Peyer's patch (tissue), 4 donors: ENCODE data around the gene RNASE1. TPM values are rescaled to one million over a fixed set of nuclear protein-coding genes. Genes with fewer than 3 reads are reported as not detected.
"Not testable (repeated sequence)": the region's sequence is repeated elsewhere in the genome, so short reads cannot be mapped to it uniquely, and the experiment has no call there.

Experiments
- DNase-seq, 3 donors: peaks; one replicate each; pipeline ENCODE4 v3.0.0-alpha.2; 2017 to 2019
- H3K27ac ChIP-seq, 4 donors: fragments of 200-600 bp; sonication (generic); one replicate each; pipeline ENCODE4 v1.5.1; 2016 to 2019
- H3K27me3 ChIP-seq, 2 donors: fragments of 200-600 bp; sonication (generic); one replicate each; pipeline ENCODE4 v1.5.1; 2019
- H3K36me3 ChIP-seq, 3 donors: fragments of 200-600 bp; sonication (generic); one replicate each; pipeline ENCODE4 v1.5.1; 2016 to 2019
- H3K4me1 ChIP-seq, 4 donors: fragments of 200-600 bp; sonication (generic); one replicate each; pipeline ENCODE4 v1.5.1; 2016 to 2019
- H3K4me3 ChIP-seq, 4 donors: fragments of 200-600 bp; sonication (generic); 1 replicate in 3 of 4; 2 replicates in 1 of 4; pipeline ENCODE4 v1.5.1; 2016 to 2019; ENCODE audit warnings: mild to moderate bottlenecking in 1 of 4
- H3K9me3 ChIP-seq, 4 donors: fragments of 200-600 bp; sonication (generic); one replicate each; pipeline ENCODE4 v1.5.1; 2016 to 2019; ENCODE audit warnings: mild to moderate bottlenecking in 1 of 4
- POLR2A ChIP-seq, 2 donors: fragments of 450-650 bp; IDR thresholded peaks; one replicate each; pipeline ENCODE4 v1.5.1; 2017; ENCODE audit warnings: antibody characterized with exemption in 2 of 2, mild to moderate bottlenecking in 2 of 2, moderate library complexity in 2 of 2
- total RNA-seq, 4 donors: library from RNA; depleted of rRNA; stranded (reverse); fragments of >200 nt; gene quantifications; one replicate each; pipeline ENCODE4 v1.1.0, GENCODE V29; 2016
- TF ChIP-seq, protein P1 (sequence below), 6 experiments: fragments of 450-650 bp in 4 of 6; fragments of 200-600 bp in 2 of 6; sonication (generic) in 1 of 6; IDR thresholded peaks; one replicate each; pipeline ENCODE4 v1.5.1; 2017 to 2019; ENCODE audit warnings: antibody characterized with exemption in 6 of 6, mild to moderate bottlenecking in 3 of 6, moderate library complexity in 1 of 6

Gene RNASE1
- total RNA-seq, 4 donors from 2014 or later, result 35.5 to 131 (median 90.6) TPM

DNA sequence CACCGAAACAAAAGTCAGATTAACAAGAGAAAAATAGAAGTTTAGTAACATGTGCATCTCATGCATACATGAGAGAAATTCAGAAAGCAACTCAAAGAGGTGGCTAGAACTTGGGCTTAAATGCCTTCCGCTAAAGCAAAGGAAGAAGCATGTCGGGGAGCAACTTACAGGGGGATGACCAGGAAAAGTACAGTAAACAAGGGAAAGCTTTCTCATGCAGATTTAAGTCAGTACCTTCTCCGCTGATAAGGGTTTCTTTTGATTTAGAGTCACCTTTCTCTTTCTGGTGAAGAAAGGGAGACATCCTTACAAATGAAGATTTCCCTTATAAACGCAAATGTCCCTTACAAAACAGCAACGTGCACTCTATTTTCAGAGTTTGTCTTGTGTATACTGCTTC is 27.6 kb downstream of the RNASE1 start:
- Histone ChIP-seq H3K4me3 (no peak overlapping the region), H3K36me3 (no peaks in the 10 kb centered on the region), H3K27ac (no peak overlapping the region), H3K27me3 (no peaks in the 10 kb centered on the region), H3K9me3 (no peaks in the 10 kb centered on the region), H3K4me1 (no peaks in the 10 kb centered on the region)
- TF ChIP-seq, protein P1, sequence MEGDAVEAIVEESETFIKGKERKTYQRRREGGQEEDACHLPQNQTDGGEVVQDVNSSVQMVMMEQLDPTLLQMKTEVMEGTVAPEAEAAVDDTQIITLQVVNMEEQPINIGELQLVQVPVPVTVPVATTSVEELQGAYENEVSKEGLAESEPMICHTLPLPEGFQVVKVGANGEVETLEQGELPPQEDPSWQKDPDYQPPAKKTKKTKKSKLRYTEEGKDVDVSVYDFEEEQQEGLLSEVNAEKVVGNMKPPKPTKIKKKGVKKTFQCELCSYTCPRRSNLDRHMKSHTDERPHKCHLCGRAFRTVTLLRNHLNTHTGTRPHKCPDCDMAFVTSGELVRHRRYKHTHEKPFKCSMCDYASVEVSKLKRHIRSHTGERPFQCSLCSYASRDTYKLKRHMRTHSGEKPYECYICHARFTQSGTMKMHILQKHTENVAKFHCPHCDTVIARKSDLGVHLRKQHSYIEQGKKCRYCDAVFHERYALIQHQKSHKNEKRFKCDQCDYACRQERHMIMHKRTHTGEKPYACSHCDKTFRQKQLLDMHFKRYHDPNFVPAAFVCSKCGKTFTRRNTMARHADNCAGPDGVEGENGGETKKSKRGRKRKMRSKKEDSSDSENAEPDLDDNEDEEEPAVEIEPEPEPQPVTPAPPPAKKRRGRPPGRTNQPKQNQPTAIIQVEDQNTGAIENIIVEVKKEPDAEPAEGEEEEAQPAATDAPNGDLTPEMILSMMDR (IDR thresholded peaks at IDR 0.05), result no peak
- TF ChIP-seq POLR2A (IDR thresholded peaks at IDR 0.05), result no peak
- no peak for DNase-seq

DNA sequence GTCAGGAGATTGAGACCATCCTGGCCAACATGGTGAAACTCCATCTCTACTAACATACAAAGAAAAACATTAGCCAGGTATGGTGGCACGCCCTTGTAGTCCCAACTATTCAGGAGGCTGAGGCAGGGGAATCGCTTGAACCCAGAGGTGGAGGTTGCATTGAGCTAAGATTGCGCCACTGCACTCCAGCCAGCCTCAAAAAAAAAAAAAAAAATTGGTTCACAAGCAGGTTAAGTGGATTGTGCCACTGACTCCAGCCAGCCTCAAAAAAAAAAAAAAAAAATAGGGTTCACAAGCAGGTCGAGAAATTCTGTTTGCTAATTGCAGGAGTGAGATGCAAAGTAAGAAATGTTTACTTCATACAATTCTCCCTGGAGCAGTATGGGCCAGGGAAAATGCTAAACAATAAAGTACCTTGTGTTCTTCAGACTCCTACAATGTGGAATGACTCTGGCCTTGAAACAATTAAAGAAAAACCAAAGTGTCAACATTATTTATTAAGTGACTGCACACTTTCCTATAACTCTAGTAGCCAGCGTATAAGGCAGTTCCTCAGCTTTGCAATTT is 28.3 kb downstream of the RNASE1 start:
- Histone ChIP-seq H3K27me3 (no peaks in the 10 kb centered on the region), H3K36me3 (no peaks in the 10 kb centered on the region), H3K9me3 (no peaks in the 10 kb centered on the region), H3K4me1 (no peaks in the 10 kb centered on the region), H3K4me3 (no peak overlapping the region), H3K27ac (no peak overlapping the region)
- TF ChIP-seq POLR2A (IDR thresholded peaks at IDR 0.05), result no peak
- TF ChIP-seq, protein P1 (IDR thresholded peaks at IDR 0.05), result no peak
- DNase-seq, result no peak

DNA sequence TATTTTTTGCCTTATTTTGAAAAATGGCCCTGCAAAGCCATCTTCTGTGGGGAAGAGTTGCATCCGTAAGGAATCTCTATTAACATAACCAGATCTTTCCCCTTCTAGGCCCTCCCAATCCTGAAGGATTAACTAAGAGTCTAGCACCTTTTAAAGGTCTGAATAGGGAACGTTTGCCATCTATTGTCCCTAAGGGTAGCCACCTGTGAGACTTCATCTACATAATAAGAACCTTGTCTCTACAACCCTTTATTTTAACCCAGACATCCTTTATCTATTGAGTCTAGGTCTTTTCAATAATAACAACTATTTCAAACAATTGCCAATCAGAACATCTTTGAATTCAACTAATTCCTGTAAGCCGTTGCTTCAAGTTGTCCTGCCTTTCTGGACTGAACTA is 30.0 kb downstream of the RNASE1 start:
- Histone ChIP-seq H3K27me3 (no peaks in the 10 kb centered on the region), H3K9me3 (no peaks in the 10 kb centered on the region), H3K27ac (no peak overlapping the region), H3K36me3 (no peaks in the 10 kb centered on the region), H3K4me3 (no peak overlapping the region), H3K4me1 (no peaks in the 10 kb centered on the region)
- DNase-seq, result no peak
- TF ChIP-seq POLR2A (IDR thresholded peaks at IDR 0.05), result no peak
- TF ChIP-seq, protein P1 (IDR thresholded peaks at IDR 0.05), result no peak

DNA sequence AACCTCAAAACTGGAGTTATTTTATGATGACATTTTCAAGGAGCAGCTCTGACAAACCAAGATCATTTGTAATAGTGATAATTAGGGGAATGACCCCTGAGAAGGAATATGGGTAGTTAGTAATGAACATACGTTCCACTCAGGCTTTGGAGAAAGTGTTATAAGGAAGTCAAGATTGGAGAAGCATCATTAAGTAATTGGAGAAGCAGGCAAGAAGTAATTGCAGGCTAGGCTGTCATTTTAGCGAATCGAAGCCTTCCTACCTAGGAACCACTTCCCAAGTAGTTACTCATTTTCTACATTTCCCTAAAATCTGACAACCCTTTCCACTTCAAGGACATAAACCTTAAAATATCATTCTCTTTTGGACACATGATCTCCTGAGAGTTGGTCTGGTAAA is 33.2 kb downstream of the RNASE1 start:
- no peak for DNase-seq
- Histone ChIP-seq H3K4me3 (no peak overlapping the region), H3K4me1 (no peaks in the 10 kb centered on the region), H3K27ac (no peak overlapping the region), H3K9me3 (no peaks in the 10 kb centered on the region), H3K36me3 (no peaks in the 10 kb centered on the region), H3K27me3 (no peaks in the 10 kb centered on the region)
- TF ChIP-seq, protein P1 (IDR thresholded peaks at IDR 0.05), result no peak
- no peak for TF ChIP-seq POLR2A (IDR thresholded peaks at IDR 0.05)

DNA sequence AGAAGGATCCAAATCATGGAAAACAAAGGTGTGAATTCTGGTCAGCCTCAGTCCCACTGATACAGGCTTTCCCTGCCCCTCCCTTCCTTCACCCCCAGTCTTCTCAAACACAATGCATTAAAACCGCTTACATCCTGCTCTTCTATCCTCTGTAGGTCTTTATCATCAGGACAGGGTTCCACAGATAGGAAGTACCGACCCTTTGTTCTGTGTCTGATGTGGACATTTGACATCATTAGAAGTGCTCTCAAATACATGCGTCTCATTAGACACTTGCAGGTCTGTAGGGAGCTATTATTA is 34.1 kb downstream of the RNASE1 start:
- no peak overlapping the region for H3K4me3 ChIP-seq
- no peak overlapping the region for H3K27ac ChIP-seq
- H3K36me3 ChIP-seq, result no peaks in the 10 kb centered on the region
- no peaks in the 10 kb centered on the region for H3K9me3 ChIP-seq
- TF ChIP-seq, protein P1 (IDR thresholded peaks at IDR 0.05), result no peak
- TF ChIP-seq POLR2A (IDR thresholded peaks at IDR 0.05), result no peak
- H3K4me1 ChIP-seq, result no peaks in the 10 kb centered on the region
- no peaks in the 10 kb centered on the region for H3K27me3 ChIP-seq
- DNase-seq, result no peak

DNA sequence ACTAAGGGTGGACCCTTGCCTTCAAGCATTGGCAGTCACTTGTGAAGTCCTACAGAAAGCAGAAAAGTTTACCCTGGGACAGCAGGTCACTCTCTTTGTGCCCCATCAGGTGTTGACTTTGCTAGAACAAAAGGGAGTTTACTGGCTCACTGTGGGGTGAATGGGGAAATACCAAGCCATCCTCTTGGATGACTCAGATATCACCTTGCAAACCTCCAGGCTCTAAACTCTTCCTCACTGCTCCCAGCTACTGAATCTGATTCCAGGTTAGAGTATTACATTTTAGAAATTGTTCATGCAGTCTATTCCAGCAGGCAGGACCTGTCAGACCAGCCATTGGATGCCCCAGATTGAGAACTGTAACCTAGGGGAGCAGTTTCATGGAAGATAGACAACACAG is 41.7 kb downstream of the RNASE1 start:
- TF ChIP-seq, protein P1 (IDR thresholded peaks at IDR 0.05), result no peak
- no peak for TF ChIP-seq POLR2A (IDR thresholded peaks at IDR 0.05)
- Histone ChIP-seq H3K4me3 (no peak overlapping the region), H3K9me3 (no peaks in the 10 kb centered on the region), H3K27me3 (no peaks in the 10 kb centered on the region), H3K27ac (no peak overlapping the region), H3K4me1 (no peaks in the 10 kb centered on the region), H3K36me3 (no peaks in the 10 kb centered on the region)
- no peak for DNase-seq

DNA sequence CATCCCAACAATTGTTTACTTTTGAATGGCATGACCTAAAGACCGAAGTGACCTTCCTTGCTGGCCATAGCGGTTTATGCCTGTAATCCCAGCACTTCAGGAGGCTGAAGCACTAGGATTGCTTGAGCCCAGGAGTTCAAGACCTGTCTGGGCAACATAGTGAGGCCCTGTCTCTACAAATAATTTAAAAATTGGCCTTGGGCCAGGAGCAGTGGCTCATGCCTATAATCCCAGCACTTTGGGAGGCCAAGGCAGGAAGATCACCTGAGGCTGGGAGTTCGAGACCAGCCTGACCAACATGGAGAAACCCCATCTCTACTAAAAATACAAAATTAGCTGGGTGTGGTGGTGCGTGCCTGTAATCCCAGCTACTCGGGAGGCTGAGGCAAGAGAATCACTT is 43.2 kb downstream of the RNASE1 start:
- not testable (repeated sequence) for H3K36me3 ChIP-seq

More for the DNA sequence above, 43.2 kb downstream of the RNASE1 start:
- not testable (repeated sequence) for H3K4me1 ChIP-seq, H3K9me3 ChIP-seq, H3K27me3 ChIP-seq, DNase-seq, H3K4me3 ChIP-seq, H3K27ac ChIP-seq
